GM19468 (cell line): ENCODE measurements around the gene RWDD1.

Experiments used
- ATAC-seq: cut with Tn5 transposase; IDR thresholded peaks from one replicate; pipeline ENCODE4 v1.9.1; 2021; ENCODE audit warnings: mild to moderate bottlenecking, moderate library complexity, moderate number of reproducible peaks; ENCODE audit not compliant: unreplicated experiment; ENCODE audit errors: extremely low read depth

Gene RWDD1

DNA sequence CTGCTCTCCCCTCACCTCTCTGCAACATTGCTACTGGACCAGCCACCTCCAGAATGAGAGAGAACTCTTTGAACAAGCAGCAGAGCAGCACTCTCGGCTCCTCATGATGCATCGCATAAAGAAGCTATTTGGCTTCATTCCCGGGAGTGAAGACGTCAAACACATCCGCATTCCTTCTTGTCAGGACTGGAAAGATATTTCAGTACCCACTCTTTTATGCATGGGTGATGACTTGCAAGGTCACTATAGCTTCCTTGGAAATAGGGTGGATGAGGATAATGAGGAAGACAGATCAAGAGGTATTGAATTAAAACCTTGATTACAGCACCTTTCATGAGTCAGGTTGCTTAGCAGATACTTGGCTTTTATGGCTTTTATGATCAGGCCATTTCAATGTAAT, 13.4 kb upstream of the RWDD1 start:
- no peak for ATAC-seq

DNA sequence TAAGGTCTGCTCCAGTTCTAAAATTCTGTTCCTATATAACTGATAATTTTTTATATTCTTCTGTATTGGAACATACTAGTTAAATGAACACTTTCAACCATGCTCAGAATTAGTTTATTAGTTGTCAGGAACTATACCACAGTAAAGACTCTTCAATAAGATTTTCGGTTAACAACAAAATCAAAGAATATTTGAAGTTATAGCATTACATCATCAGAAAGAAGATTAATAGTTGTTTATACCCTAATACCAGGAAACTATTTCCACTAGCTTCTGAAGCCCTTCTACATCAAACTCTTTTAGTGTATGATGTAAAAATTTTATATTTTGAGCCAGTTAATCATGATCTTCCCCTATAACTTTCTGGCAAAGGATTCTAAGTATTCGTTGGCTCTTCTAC, 11.2 kb upstream of the RWDD1 start:
- ATAC-seq, result no peak

DNA sequence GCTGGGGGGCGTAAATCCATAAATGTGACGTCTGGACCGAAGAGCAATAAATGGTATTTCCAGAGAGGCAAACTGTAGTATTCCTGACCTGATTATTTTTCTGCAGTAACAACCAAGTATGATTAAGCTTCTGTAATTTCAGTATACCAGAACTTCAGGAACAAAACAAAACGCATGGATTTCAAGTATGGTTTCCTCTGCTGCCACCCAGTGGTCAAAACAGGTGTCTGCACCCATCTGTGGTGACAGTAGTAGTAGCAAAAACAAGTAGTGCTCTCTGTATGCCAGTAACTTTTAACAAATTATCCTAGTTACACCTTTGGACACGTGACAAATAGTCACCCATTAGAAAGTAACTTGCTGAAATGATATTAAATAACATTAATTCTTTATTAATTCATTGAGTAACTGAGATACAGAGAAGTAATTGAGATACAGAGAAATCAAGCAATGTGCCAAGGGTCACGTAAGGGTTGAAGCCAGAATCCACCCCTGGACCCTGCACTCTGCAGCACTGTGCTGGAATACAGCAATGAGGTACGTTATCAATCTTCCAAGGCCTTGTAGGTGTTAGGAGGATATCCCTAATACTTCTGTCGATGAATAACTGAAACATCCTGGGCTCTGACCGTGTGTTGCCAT, 9.8 kb upstream of the RWDD1 start:
- ATAC-seq, result no peak

DNA sequence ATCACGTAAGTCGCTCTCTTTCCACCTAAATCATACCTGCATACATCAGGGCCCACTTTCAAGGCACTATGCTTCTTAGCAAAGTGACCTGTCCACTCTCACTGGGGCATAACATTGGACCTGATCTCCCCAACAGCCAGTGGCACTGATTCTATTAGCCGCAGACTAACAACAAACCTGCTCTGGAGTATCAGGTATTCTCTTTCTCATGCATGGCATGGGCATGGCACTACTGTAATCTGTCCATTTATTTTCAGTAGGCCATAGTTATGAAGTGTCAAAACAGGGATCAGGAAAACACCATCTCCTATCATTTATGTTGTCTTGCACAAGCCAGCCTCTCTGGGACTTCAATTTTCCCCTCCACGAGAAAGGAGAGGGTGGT, 9.3 kb upstream of the RWDD1 start:
- no peak for ATAC-seq

DNA sequence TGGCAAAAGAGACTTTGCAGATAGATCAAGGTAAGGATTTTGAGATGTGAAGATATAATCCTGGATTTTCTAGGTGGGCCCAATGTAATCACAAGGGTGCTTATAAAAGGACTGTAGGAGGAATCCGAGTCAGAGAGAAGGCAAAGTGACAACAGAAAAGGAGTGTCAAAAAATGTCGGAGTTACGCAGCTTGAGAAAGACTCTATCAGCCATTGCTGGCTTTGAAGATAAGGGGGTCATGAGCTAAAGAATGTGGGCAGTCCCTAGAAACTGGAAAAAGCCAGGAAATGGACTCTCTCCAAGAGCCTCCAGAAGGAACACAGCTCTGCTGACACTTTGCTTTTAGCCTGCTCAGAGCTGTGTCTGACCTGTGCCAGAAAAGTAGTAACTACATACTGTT, 8.7 kb upstream of the RWDD1 start:
- no peak for ATAC-seq

DNA sequence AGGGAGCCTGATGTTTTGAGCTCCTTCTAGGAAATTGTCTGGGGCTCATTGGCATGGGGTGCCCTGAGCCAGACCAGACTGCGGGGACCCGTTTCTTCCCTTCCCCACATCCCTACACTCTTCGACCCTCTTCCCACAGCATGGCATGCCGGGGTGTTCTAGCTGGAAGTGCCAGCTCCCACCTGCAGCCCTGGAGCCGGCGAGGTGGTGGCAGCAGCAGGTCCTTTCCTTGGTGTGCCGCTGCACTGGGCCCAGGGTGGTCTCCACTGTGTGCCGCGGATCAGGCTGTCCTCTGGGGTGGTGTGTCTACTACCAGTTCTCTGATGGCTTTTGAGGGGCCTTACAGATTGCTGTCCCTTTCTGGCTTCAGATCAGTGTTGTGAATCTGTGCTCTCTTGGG, 7.5 kb upstream of the RWDD1 start:
- no peak for ATAC-seq

DNA sequence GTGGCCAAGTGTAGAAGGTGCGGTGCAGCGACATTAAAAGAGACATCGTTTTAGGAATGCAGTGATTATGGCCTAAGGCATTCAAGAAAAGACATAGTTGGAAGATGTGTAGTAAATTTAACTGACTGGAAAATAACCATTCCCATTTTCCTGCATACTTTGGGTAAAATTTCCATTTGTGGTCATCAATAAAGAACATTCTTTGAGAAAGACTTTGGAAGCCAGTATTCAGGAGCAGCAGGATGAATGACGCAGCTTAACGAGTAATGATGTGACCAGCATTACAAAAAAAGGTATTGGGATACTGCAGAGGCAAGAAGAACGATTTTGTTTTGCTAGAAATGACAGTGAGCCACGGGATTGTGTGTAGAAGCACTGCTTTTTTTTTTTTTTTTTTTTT, 7.0 kb upstream of the RWDD1 start:
- no peak for ATAC-seq

DNA sequence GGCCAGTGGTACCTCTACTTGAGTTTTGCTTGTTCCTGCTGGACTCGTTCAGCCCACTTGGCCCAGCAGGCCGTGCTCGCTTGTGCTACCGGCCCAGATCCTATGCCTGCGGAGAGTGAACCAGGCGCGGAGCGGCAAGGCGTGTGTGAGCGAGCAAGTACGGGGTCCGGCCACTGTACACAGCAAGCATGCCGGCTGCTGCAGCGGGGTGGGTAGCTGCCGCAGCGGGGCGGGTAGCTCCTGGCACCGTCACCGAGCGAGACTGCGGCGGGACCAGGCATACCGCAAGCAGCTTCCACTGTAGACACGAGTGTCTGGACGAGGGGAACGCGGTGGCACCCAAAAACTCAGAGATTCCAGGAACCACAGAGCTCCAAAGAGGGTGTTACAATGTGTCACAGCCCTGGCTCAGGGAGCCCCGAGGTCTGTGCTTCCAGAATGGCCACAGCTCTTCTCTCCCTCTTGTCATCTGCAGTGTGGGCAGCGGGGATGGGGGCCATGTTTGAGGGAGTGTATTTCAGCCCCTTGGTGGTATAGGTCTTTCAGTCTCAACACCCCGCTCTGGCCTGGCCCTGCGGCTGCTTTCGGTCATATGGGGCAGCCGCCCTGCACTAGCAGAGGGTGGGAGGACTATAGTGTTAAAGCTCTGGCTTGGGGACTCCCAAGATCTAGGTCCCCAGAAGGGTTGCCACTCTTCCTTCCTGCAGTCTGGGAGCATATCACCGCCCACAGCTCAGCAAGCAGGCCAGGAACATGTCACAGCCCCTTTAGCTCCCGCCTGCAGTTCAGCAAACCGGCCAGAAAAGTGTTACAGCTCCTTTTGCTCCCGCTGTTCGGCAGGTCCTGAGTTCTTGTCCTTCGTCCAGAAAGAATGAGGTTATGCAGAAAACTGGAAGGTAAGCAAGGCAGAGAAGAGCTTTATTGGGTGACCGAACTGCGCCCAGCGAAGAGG, 6.1 kb upstream of the RWDD1 start:
- ATAC-seq, result no peak

DNA sequence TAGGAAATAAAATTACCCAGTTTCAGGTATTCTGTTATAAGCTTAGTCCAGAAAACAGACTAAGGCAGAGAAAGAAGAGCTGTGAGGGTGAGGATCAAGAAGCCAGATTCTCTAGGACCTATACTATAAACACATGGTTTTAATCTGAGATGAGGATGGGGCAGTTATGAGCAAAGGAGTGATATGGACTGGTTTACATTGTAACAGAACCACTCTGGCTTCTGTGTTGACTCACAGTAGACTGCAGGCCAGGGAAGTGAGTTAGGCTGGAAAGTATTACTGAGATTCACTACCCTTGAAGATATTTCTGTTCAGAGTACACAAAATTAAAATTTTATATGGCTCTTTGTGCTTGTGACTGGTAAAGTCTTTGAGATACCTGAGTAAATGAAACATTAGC, 3.2 kb upstream of the RWDD1 start:
- no peak for ATAC-seq

DNA sequence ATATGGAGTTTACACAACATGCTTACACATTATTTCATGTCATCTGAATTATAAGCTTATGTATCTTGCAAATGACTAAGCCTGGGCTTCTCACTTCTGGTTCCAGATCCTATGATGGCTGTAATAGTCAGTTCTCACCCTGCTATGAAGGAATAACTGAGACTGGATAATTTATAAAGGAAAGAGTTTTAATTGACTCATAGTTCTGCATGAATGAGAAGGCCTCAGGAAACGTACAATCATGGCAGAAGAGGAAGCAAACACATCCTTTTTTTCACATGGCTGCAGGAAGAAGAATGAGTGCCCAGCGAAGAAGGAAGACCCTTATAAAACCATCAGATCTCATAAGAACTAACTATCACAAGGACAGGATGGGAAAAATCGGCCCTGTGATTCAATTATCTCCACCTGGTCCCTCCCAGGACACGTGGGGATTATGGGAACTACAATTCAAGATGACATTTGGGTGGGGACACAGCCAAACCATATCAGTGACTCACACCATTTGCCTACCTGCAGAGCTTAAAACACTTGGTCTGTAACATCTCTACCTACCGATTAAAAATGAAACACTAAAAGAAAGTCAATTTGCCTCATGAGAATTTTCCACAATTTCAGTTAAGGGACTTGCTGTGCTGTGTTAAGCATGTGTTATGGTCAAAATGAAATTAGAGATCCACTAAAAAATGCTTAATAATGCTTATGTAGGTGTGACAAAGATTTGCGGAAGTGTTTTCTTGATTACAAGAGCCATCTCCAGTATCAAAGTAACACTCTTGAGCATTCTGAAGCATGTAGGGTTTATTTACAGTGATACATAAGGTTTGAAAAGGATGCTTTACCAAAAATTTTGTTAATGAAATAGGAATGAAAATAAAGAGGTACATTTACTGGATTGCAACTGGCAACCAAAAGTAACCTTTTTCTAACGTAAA, 2.2 kb upstream of the RWDD1 start:
- ATAC-seq, result no peak

DNA sequence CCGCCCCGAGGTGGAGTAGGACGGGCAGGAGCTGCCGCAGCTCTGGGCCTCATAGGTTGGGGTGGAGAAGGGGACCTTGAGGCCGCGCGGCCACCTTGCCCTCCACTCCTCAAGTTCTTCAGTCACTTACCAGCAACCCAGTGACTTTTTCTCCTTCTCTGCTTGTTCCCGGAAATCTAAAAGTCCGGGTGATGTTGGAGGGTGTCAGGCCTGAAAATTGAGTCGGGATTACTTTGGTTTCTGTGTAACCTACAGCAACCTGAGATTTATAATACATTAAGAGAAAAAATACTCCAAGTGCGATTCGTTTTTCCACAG, 338 bp downstream of the RWDD1 start:
- ATAC-seq, result no peak

DNA sequence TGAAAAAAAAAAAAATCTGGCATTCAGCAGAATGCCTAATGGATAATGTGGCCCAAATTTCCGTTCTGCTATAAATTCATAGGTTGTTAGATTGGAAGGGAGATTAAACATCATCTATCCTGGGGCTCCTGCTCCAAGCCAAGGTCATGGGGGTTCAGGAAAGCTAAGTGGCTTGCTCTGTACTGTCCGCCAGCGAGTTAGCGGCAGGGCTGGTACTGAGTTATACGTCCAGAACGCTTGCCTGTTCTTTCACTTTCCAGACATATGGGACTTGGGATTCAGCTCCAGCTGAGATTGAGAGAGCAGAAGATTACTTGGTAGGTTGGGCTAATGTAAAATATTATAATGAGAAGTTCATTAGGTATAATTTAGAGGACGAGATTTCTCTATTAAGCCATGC, 858 bp downstream of the RWDD1 start:
- no peak for ATAC-seq

DNA sequence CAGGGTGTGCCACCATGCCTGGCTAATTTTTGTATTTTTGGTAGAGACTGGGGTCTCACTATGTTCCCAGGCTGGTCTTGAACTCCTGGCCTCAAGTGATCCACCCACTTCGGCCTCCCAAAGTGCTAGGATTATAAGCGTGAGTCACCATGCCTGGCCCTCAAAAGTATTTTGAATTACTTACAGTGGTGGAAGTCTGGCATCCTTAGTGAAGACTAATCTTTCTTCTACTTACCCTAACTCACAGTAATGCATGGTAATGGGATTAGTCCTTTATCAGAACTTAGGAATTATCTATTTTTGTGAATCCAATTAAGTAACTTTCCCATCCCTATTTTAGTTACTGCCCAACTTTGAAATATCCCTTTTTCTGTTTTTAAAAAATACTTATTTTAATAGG, 3.9 kb downstream of the RWDD1 start:
- ATAC-seq, result no peak

DNA sequence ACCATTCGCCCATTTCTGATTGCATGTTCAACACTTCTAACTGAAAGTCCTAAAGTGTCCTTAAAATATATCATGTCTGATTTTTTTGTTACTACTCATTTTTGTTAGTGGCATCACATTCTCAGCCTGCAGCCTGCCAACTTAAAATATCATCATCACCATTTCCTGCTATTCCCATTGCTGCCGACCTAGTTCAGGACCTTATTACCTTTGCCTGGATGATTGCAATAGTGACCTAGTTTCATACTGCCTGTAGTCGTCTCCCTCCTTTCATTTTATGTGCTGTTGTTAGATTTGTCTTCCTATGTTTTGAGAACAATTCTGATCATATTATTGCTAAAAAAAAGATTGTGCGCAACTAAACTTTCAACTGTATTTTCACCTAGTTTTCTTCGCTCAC, 6.2 kb downstream of the RWDD1 start:
- no peak for ATAC-seq

DNA sequence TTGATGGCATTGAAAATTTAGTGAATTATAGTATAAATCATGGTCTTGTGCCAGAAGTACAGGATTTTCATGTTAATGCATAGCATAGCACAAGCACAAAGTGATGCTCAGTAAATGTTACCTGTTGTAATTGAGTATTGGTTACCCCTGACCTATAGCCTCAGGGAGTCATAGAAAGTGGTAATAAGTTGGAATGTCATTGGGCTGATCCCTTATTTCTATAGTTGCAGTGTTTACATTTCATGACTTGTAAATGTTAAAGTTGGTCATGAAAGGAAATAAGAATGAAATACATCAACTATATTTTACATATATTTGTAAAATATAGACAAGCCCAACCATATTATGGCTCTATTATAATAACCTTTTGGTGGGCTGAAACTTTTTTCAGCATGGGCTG, 7.0 kb downstream of the RWDD1 start:
- no peak for ATAC-seq

DNA sequence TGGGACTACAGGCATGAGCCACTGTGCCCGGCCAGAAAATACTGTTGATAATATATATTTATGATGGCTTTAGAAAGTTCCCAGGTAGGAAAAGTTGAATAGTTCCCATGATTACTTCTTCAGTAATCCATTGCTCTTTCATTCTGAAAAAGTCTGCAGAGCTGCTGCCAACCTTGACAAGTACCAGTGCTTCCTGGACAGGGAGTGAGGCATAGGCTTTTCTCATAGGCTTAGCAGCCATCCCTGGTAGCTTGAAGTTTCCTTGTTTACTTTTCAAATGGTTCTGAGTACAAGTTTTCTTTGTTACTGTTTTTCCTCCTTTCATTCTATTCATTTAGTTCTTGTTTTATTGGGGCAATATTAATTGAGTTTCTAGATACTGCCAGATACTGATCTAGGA, 7.8 kb downstream of the RWDD1 start:
- no peak for ATAC-seq

DNA sequence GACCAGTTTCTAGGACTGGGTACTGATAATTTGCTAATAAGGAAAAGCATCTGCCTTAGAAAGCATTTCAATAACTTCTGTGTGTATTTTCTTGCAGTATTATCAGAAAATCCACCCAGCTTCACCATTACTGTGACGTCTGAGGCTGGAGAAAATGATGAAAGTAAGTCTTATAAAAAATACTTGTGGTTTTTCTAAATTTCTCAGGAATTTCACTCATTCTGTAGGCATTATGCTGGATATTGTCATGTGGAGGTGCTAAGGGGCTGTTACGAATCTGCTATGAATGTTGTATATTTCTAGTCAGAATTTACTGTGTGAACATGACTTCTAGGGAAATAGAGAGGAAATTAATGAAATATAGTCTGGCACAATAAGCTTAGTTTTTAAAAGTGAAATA, 8.9 kb downstream of the RWDD1 start:
- no peak for ATAC-seq

DNA sequence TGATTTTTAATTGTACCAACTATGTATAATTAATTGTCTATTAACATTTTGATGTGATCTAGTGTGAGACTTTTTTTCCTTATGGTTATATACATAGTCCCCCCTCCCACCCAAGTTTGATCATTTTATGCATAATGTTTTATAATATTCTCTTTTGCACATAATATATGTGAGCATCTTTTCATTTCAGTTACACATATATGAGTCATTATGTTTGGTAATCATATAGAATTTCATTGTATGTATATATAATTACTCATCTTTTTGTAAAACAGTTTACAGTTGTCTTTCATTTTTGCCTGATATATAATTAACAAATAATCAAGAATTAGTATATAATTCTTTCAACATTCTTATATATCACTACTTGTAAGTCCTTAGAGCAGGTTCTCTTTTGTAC, 15.0 kb downstream of the RWDD1 start:
- ATAC-seq, result no peak

DNA sequence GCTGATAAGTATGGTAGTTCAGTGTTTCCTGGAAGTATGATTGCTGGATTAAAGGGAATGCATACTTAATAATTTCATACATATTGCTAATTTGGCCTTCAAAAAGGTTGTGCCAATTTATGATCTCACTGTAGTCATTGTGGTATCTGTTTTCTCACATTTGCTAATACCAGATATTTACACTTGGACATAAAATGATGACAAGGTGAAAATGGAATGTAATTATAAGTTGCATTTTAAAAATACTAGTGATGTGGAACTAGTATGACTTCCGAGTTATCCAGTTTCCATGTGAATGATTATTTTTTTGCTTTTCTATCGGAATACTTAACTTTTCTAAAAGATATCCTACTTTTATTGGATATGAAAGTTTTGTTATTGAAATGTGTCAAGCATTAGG, 15.4 kb downstream of the RWDD1 start:
- ATAC-seq, result no peak

DNA sequence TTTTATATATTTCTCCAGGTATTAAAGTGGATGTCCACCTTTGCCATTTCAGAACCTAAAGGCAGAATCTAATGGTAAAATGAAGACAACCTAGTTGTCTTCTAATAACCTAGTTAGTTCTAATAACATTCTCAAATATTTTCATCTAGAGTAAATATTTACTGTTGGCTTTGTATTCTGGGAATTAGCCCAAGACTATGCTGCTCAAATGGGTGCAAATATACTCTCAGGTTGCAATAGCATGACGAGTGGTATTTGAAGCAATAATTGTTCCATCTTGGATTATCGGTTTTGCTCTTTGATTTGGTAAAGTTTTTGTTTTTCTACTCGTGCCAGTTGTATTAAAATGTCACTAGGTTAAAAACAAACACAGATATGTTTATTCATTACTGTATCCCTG, 23.9 kb downstream of the RWDD1 start:
- no peak for ATAC-seq

DNA sequence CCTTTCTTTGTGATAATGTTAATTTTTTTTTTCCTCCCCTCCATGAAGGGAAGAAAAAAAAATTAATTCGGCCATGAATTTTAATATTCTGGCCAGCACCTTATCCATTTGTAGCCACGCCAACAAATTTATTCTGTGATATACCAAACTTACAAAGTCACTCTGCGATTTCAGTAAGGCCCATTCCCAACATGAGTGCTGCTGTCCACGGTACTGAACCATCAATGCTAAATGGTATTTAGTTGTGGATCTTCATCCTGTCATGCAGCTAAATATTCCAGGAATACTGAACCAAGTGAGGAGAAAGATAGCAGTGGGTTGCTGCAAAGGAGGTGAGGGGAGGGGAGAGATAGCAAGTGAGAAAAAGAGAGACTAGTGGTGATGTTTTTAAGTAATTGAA, 25.5 kb downstream of the RWDD1 start:
- no peak for ATAC-seq
